HEK293 (cell line): Measurements from ENCODE around the gene TMEM222.

ENCODE experiments used
- EGR2 ChIP-seq: fragments of 450-650 bp; formaldehyde crosslinking; IDR thresholded peaks from 2 replicates; pipeline ENCODE4 v1.5.1; 2016; ENCODE audit warnings: low read depth, missing biosample characterization, missing genetic modification characterization
- GLI4 ChIP-seq: fragments of 450-650 bp; formaldehyde crosslinking; IDR thresholded peaks from 2 replicates; pipeline ENCODE4 v1.5.1; 2016; ENCODE audit warnings: missing biosample characterization, missing genetic modification characterization
- INSM2 ChIP-seq: fragments of 450-650 bp; formaldehyde crosslinking; IDR thresholded peaks from 2 replicates; pipeline ENCODE4 v1.5.1; 2016; ENCODE audit warnings: missing biosample characterization, missing genetic modification characterization
- KLF8 ChIP-seq: fragments of 450-650 bp; formaldehyde crosslinking; IDR thresholded peaks from 2 replicates; pipeline ENCODE4 v1.5.1; 2016; ENCODE audit warnings: missing biosample characterization, missing genetic modification characterization
- PATZ1 ChIP-seq: fragments of 450-650 bp; formaldehyde crosslinking; IDR thresholded peaks from 2 replicates; pipeline ENCODE4 v1.5.1; 2016; ENCODE audit warnings: missing biosample characterization, missing genetic modification characterization
- SP2 ChIP-seq: fragments of 450-650 bp; formaldehyde crosslinking; IDR thresholded peaks from 2 replicates; pipeline ENCODE4 v1.5.1; 2016; ENCODE audit warnings: missing biosample characterization, missing genetic modification characterization
- ZBTB11 ChIP-seq: fragments of 450-650 bp; formaldehyde crosslinking; conservative IDR thresholded peaks from 2 replicates; pipeline ENCODE4 v1.5.1; 2016; ENCODE audit warnings: low read depth, missing biosample characterization, missing genetic modification characterization
- ZBTB48 ChIP-seq: fragments of 450-650 bp; formaldehyde crosslinking; IDR thresholded peaks from 2 replicates; pipeline ENCODE4 v1.5.1; 2016; ENCODE audit warnings: missing biosample characterization, missing genetic modification characterization
- ZBTB7A ChIP-seq: fragments of 450-650 bp; formaldehyde crosslinking; IDR thresholded peaks from 2 replicates; pipeline ENCODE4 v1.5.1; 2016; ENCODE audit warnings: low read depth, missing biosample characterization, missing genetic modification characterization
- ZFP41 ChIP-seq: fragments of 450-650 bp; formaldehyde crosslinking; IDR thresholded peaks from 2 replicates; pipeline ENCODE4 v1.5.1; 2016; ENCODE audit warnings: missing biosample characterization, missing genetic modification characterization, borderline replicate concordance
- ZFP69B ChIP-seq: fragments of 450-650 bp; formaldehyde crosslinking; IDR thresholded peaks from 2 replicates; pipeline ENCODE4 v1.5.1; 2016; ENCODE audit warnings: missing biosample characterization, missing genetic modification characterization
- ZNF16 ChIP-seq: fragments of 450-650 bp; formaldehyde crosslinking; IDR thresholded peaks from 2 replicates; pipeline ENCODE4 v1.5.1; 2016; ENCODE audit warnings: low read depth, missing biosample characterization, missing genetic modification characterization
- ZNF184 ChIP-seq: fragments of 450-650 bp; IDR thresholded peaks from 2 replicates; pipeline ENCODE4 v1.5.1; 2018; ENCODE audit warnings: missing biosample characterization, mild to moderate bottlenecking, missing genetic modification characterization
- ZNF19 ChIP-seq: fragments of 450-650 bp; formaldehyde crosslinking; IDR thresholded peaks from 2 replicates; pipeline ENCODE4; 2016; ENCODE audit warnings: missing biosample characterization, missing genetic modification characterization, low read depth
- ZNF221 ChIP-seq: fragments of 450-650 bp; formaldehyde crosslinking; IDR thresholded peaks from 2 replicates; pipeline ENCODE4 v1.5.1; 2017; ENCODE audit warnings: missing biosample characterization, missing genetic modification characterization, borderline replicate concordance
- ZNF223 ChIP-seq: fragments of 450-650 bp; formaldehyde crosslinking; IDR thresholded peaks from 2 replicates; pipeline ENCODE4 v1.5.1; 2016; ENCODE audit warnings: missing biosample characterization, missing genetic modification characterization
- ZNF23 ChIP-seq: fragments of 450-650 bp; formaldehyde crosslinking; IDR thresholded peaks from 2 replicates; pipeline ENCODE4 v1.5.1; 2016; ENCODE audit warnings: missing biosample characterization, missing genetic modification characterization, borderline replicate concordance
- ZNF26 ChIP-seq: fragments of 450-650 bp; formaldehyde crosslinking; IDR thresholded peaks from 2 replicates; pipeline ENCODE4 v1.5.1; 2016; ENCODE audit warnings: missing biosample characterization, missing genetic modification characterization
- ZNF362 ChIP-seq: fragments of 450-650 bp; formaldehyde crosslinking; IDR thresholded peaks from 2 replicates; pipeline ENCODE4 v1.5.1; 2016; ENCODE audit warnings: missing biosample characterization, missing genetic modification characterization
- ZNF404 ChIP-seq: fragments of 450-650 bp; formaldehyde crosslinking; IDR thresholded peaks from 2 replicates; pipeline ENCODE4 v1.5.1; 2017; ENCODE audit warnings: missing biosample characterization, missing genetic modification characterization
- ZNF449 ChIP-seq: fragments of 450-650 bp; formaldehyde crosslinking; IDR thresholded peaks from 2 replicates; pipeline ENCODE4 v1.5.1; 2017; ENCODE audit warnings: missing biosample characterization, mild to moderate bottlenecking, missing genetic modification characterization, moderate library complexity
- ZNF48 ChIP-seq: fragments of 450-650 bp; formaldehyde crosslinking; IDR thresholded peaks from 2 replicates; pipeline ENCODE4 v1.5.1; 2016; ENCODE audit warnings: missing biosample characterization, missing genetic modification characterization
- ZNF555 ChIP-seq: fragments of 450-650 bp; formaldehyde crosslinking; conservative IDR thresholded peaks from 2 replicates; pipeline ENCODE4 v1.5.1; 2017; ENCODE audit warnings: missing biosample characterization, mild to moderate bottlenecking, missing genetic modification characterization, inconsistent platforms
- ZNF561 ChIP-seq: fragments of 450-650 bp; IDR thresholded peaks from 2 replicates; pipeline ENCODE4 v1.5.1; 2018; ENCODE audit warnings: missing biosample characterization, missing genetic modification characterization, borderline replicate concordance
- ZNF580 ChIP-seq: fragments of 450-650 bp; formaldehyde crosslinking; IDR thresholded peaks from 2 replicates; pipeline ENCODE4 v1.5.1; 2016; ENCODE audit warnings: missing biosample characterization, missing genetic modification characterization
- ZNF624 ChIP-seq: fragments of 450-650 bp; formaldehyde crosslinking; IDR thresholded peaks from 2 replicates; pipeline ENCODE4 v1.5.1; 2017; ENCODE audit warnings: missing biosample characterization, missing genetic modification characterization
- ZNF664 ChIP-seq: fragments of 450-650 bp; formaldehyde crosslinking; IDR thresholded peaks from 2 replicates; pipeline ENCODE4 v1.5.1; 2016; ENCODE audit warnings: missing biosample characterization, missing genetic modification characterization
- ZNF768 ChIP-seq: fragments of 450-650 bp; formaldehyde crosslinking; IDR thresholded peaks from 2 replicates; pipeline ENCODE4 v1.5.1; 2018; ENCODE audit warnings: missing biosample characterization, mild to moderate bottlenecking, missing genetic modification characterization
- ZNF843 ChIP-seq: fragments of 450-650 bp; formaldehyde crosslinking; IDR thresholded peaks from 2 replicates; pipeline ENCODE4 v1.5.1; 2016; ENCODE audit warnings: missing biosample characterization, missing genetic modification characterization

Gene TMEM222

GRCh38 chr1:27341525-27342252 lies 19.7 kb downstream of the TMEM222 start, which contains the start of gene SYTL1 (continued):
- TF ChIP-seq ZFP69B (tag by site-specific recombination) (peak; percentile 65; the same call in 1 of the 2 replicates), ZNF580 (0 out of 2 replicates have a peak, but pooled peaks have one; percentile 46), INSM2 (tag by site-specific recombination) (no peak), ZNF664 (tag by site-specific recombination) (no peak), KLF8 (tag by site-specific recombination) (peak; percentile 66), ZBTB7A (tag by site-specific recombination) (peak; percentile 89), ZNF223 (tag by site-specific recombination) (no peak), ZNF843 (no peak), ZFP41 (tag by site-specific recombination) (no peak), ZNF768 (no peak), ZNF26 (no peak), ZBTB48 (tag by site-specific recombination) (peak; percentile 89), ZNF624 (no peak), ZNF404 (tag by site-specific recombination) (no peak), SP2 (peak; percentile 63), ZNF48 (tag by site-specific recombination) (no peak), EGR2 (peak; percentile 95), ZNF184 (tag by site-specific recombination) (peak; percentile 46; the same call in 1 of the 2 replicates), ZNF16 (tag by site-specific recombination) (no peak), ZNF555 (tag by site-specific recombination) (no peak), PATZ1 (peak; percentile 91), ZNF449 (tag by site-specific recombination) (peak; percentile 70), ZNF23 (tag by site-specific recombination) (no peak), ZNF561 (tag by site-specific recombination) (peak; percentile 93), ZNF362 (tag by site-specific recombination) (no peak), GLI4 (tag by site-specific recombination) (no peak), ZNF221 (tag by site-specific recombination) (no peak), ZNF19 (tag by site-specific recombination) (no peak), ZBTB11 (tag by site-specific recombination) (no peak)
